ENCODE measurements around the gene GABBR1.

Gene GABBR1

GRCh38 chr6:29617782-29618554, 15.0 kb downstream of the GABBR1 start:
- no peak for DNase-seq

GRCh38 chr6:29611426-29611825, 21.6 kb downstream of the GABBR1 start:
- no peak for DNase-seq

- no peak for DNase-seq
Observed at GRCh38 chr6:29610540-29610939, 22.4 kb downstream of the GABBR1 start.

GRCh38 chr6:29608131-29608530, 24.9 kb downstream of the GABBR1 start:
- DNase-seq: no peak

- DNase-seq: no peak
Observed at GRCh38 chr6:29603930-29604329, 29.1 kb downstream of the GABBR1 start.

GRCh38 chr6:29603456-29603855, 29.5 kb downstream of the GABBR1 start:
- no peak for DNase-seq

GRCh38 chr6:29602564-29603361, 30.2 kb downstream of the GABBR1 start:
- no peak for DNase-seq

- no peak for DNase-seq
Observed at GRCh38 chr6:29598172-29598747, 34.7 kb downstream of the GABBR1 start.

GRCh38 chr6:29597184-29597583, 35.8 kb downstream of the GABBR1 start:
- DNase-seq: no peak

GRCh38 chr6:29596381-29596900, 36.5 kb downstream of the GABBR1 start:
- no peak for DNase-seq

GRCh38 chr6:29593199-29593855, 39.7 kb downstream of the GABBR1 start:
- no peak for DNase-seq

- no peak for DNase-seq
Observed at GRCh38 chr6:29591677-29592076, 41.3 kb downstream of the GABBR1 start.

- no peak for DNase-seq
Observed at GRCh38 chr6:29590218-29590808, 42.7 kb downstream of the GABBR1 start.

- DNase-seq: peak; percentile 53 to 60
Observed at GRCh38 chr6:29589423-29590048, 43.4 kb downstream of the GABBR1 start.

GRCh38 chr6:29584821-29585220, 48.2 kb downstream of the GABBR1 start, which contains the start of gene OR2H2:
Gene OR2H2, plus strand, starts transcription at chr6:29585121. Its CDS starts 2,824 bp downstream, at chr6:29587945.
- DNase-seq: no peak

GRCh38 chr6:29577544-29577943, 55.4 kb downstream of the GABBR1 start:
- no peak for DNase-seq

- DNase-seq: no peak
Observed at GRCh38 chr6:29576056-29576455, 56.9 kb downstream of the GABBR1 start.

- DNase-seq: no peak
Observed at GRCh38 chr6:29567991-29568390, 65.0 kb downstream of the GABBR1 start.

GRCh38 chr6:29567541-29567940, 65.4 kb downstream of the GABBR1 start:
- DNase-seq: no peak

- no peak for DNase-seq
Observed at GRCh38 chr6:29566856-29567255, 66.1 kb downstream of the GABBR1 start.

GRCh38 chr6:29564875-29565274, 68.1 kb downstream of the GABBR1 start:
- no peak for DNase-seq

- DNase-seq: no peak
Observed at GRCh38 chr6:29563435-29563965, 69.5 kb downstream of the GABBR1 start.
